Central memory CD4-positive, alpha-beta T cell (primary cell): Measurements from ENCODE around the gene CCNF.
A peak's percentile ranks its signal among the peaks of the same experiment; 100 is the strongest.

Experiments used
- DNase-seq: peaks from one replicate; pipeline ENCODE4 v3.0.0; 2022

The CCNF gene

DNA sequence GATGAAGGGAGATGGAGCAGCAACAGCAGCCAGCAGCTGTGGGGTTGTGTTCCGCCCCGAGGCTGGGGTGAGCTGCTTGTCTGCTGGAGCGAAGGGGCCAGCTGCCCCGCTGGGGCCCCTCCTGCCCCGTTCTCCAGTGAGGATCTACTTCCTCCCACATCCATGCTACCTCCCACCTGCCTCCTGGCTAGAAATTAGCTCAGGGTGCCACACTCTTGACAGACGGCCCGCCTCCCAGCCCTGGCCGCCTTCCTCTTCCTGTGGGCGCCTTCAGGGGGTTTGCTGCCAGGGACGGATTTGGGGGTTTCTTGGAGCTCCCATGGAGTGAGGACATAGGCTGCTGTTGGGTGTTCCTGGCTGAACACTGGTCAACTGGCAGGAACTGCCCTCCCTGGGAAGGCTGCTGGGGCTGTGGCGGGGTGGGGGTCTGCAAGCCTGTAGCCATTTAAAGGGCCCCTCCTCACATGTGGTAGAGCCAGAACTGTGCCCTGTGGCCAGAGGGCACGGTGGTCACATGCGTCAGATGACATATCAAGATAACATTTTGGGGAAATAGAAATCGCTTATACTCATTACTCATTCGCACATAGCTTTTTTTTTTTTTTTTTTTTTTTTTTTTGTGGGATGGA lies 58.8 kb downstream of the CCNF start:
- DNase-seq: no peak

- DNase-seq: no peak
These were observed 60.3 kb downstream of the CCNF start for GRCh38 chr16:2489581-2489980.

GRCh38 chr16:2490190-2491105 lies 61.2 kb downstream of the CCNF start:
- DNase-seq: no peak

DNA sequence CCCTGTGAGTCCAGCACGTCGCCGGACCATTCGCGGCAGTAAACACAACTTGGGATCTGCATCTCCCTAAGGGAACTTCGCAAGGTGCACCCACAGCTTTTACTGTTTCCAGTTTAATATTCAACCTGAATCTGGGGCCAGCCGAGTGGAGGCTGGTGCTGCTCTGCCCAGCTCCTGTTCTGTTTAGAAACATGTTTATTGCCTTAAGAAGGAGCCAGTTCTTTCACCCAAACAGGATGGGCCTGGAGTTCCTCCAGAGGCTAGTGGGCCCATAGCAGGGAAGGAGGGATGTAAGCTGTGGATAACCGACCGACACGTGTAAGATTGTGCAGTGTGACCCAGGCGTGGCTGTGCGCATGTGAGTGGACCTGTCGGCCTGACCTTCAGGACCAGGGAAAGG lies 63.0 kb downstream of the CCNF start:
- DNase-seq: no peak

- no peak for DNase-seq
These were observed 64.4 kb downstream of the CCNF start for GRCh38 chr16:2493605-2494004.

DNA sequence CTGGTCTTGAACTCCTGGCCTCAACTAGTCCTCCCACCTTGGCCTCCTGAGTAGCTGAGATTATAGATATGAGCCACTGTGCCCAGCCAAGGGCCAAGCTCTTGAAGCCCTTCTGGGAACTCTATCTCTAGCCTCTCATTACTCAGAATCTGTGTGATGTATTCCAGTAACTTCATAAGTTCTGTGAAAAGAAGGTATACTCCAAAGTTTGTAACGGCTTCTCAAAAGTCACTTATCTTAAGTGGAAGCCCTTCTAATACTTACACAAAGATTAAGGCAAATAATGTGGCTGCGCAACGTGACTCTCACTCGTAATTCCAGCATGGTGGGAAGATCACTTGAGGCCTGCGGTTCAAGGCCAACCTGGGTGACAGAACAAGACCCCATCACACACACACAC lies 65.4 kb downstream of the CCNF start:
- no peak for DNase-seq

DNA sequence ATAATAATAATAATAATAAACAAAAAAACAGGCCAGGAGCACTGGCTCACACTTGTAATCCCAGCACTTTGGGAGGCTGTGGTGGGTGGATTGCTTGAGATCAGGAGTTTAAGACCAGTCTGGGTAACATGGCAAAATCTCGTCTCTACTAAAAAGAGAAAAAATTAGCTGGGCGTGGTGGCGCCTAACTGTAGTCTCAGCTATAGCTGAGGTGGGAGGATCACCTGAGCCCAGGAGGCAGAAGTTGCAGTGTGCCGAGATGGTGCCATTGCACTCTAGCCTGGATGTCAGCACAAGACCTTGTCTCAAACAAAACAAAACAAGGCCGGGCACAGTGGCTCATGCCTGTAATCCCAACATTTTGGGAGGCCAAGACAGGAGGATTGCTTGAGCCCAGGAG lies 65.8 kb downstream of the CCNF start:
- DNase-seq: no peak

DNA sequence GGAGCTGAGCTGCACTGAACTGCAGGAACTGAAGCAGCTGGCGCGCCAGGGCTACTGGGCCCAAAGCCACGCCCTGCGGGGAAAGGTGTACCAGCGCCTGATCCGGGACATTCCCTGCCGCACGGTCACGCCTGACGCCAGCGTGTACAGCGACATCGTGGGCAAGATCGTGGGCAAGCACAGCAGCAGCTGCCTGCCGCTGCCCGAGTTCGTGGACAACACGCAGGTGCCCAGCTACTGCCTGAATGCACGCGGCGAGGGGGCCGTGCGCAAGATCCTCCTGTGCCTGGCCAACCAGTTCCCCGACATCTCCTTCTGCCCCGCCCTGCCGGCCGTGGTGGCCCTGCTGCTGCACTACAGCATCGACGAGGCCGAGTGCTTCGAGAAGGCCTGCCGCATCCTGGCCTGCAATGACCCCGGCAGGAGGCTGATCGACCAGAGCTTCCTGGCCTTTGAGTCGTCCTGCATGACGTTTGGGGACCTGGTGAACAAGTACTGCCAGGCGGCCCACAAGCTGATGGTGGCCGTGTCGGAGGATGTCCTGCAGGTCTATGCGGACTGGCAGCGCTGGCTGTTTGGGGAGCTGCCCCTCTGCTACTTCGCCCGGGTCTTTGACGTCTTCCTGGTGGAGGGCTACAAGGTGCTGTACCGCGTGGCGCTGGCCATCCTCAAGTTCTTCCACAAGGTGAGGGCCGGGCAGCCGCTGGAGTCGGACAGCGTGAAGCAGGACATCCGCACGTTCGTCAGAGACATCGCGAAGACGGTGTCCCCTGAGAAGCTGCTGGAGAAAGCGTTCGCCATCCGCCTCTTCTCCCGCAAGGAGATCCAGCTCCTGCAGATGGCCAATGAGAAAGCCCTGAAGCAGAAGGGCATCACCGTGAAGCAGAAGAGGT lies 67.2 kb downstream of the CCNF start:
- no peak for DNase-seq

DNA sequence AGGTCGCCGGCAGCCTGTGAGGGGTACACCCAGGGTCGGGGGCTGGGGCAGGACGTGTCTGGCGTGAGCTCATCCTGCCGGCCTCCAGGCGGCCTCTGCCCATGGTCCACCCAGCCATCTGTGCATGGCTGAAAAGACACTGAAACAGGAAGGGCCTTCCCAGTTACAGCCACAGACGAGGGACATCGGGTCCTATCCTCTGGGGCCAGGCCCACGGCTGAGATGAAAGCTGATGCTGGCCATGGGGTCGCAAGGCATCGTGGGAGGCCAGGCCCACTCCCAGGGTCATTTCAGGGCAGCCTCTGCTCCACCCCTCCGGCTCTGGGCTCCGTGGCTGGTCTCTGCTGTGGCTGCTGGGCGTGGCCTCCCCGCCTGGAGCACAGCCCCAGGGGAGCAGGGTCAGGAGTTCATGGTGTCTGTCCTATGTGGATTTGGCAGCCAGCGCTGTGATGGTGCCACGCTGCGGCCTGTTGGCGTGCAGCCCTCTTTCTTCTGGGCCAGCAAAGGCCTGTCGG lies 67.9 kb downstream of the CCNF start:
- DNase-seq: no peak

- no peak for DNase-seq
These were observed 68.6 kb downstream of the CCNF start for GRCh38 chr16:2497695-2498484.

GRCh38 chr16:2498531-2499253 lies 69.4 kb downstream of the CCNF start:
- no peak for DNase-seq

DNA sequence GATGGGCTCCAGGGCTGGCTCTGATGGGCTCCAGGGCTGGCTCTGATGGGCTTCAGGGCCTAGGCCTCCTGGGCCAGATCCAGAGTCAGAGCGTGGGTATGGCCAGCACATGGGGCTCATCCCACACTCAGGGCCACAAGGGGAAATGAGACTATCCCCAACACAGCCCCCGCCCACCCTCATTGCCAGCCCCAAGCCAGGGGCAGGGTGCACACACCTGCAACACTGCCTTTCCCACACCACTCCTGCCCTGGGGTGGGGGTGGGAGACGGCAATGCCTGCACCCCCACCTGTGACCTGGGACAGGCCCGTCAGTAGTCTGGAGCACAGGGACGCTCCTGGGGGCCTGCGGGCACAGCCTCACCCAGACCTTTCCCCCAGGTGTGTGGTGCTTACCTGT lies 70.2 kb downstream of the CCNF start:
- no peak for DNase-seq

DNA sequence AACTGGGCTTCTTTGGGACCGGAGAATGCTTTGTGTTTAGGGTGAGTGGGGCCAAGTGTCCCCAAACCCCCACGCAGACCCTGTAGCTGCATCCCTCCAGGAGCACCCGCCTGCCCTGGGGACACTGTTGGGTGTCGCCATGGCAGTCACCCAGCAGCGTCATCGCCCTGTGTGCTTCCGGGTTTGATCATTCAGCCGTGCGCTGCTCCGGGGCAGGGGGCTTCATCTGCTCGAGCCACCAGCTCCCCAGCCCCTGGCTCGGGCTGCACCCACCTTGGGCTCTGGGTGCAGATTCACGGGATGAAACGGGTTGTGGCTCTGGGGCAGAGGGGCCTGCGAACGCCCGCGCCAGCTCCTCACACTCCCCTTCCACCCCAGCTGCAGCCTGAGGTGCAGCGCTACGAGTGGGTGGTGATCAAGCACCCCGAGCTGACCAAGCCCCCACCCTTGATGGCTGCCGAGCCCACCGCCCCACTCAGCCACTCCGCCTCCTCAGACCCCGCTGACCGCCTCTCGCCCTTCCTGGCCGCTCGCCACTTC lies 70.7 kb downstream of the CCNF start:
- no peak for DNase-seq

- no peak for DNase-seq
These were observed 71.2 kb downstream of the CCNF start for GRCh38 chr16:2500430-2500917.

DNA sequence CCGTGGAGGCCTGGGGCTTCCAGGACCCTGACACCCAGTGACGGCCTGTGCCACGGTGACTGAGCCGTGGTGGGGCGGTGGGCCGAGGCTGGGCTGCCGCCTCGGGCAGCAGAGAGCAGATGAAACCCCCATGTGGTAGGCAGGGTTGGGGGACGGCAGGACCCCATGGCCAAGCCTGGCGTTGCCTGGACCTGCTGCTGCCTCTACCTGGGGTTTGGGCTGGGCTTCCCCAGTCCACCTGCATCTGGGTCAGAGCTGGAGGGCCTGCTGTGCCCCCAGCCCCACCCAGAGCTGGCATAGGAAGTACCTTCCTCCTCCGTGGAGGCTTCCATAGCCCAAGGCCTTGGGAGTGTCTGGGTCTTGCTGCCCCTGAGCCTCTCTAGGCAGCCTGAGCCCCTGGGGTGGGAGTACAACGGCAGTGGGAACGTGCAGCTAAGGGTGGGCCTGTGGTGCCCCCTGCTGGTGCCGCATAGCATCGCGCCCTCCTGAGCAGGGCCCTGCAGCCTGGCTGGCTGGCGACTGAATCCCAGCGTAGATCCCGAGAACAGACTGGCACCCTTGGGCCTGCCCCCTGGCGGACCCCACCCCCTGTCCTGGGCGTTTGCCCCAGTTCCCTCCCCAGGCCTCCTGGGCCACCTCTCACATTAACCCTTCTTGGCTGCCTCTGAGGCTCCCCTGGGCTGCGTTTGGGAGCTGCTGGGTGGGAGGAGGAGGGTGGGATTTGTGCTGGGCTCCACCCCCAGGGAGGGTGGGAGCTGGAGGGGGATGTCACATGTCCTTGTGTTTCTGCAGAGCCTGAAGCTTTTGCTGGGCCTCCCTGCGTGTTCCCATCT lies 71.9 kb downstream of the CCNF start:
- DNase-seq: peak; percentile 69

- no peak for DNase-seq
These were observed 73.0 kb downstream of the CCNF start for GRCh38 chr16:2501946-2502895.

GRCh38 chr16:2505695-2506094 lies 76.4 kb downstream of the CCNF start:
- no peak for DNase-seq

DNA sequence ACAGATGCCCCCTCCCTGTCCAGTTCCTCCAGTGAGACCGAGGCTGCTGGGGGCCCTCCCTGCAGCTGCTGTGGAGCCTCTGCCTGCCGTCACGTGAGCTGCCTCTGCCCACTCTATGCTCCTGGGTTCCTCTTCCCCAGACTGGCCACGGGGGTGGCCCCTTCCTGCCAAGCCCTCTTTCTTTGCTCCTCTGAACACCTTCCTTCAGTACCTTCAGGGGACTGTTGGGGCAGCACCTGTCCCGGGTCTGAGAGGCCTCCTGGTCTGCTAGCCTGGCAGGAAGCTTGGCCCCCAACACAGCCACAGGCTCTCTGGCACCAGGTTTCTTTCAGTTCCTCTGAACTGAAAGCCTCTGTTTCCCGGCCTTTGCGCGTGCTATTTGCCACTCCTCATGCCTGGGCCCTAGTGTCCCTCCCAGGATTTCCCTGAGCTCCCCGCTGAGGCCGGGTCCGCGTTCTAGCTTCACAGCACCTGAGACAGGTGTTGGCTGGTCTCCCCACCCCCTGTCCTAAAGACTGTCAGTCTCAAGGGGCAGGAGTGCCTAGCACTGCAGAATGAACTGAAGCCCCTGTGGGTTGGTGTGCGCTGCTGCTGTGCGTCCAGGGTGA lies 77.9 kb downstream of the CCNF start:
- no peak for DNase-seq
